ENCODE measurements around the gene MID2. TPM values are rescaled to one million over a fixed set of nuclear protein-coding genes. Genes with fewer than 3 reads are reported as not detected.

Gene MID2
- total RNA-seq, 1 experiment from 2014 or later, result 5.1 TPM

- H3K79me2 ChIP-seq (ENCODE audit: insufficient read depth, low read length), result no peaks in the 10 kb centered on the region
- no peaks in the 10 kb centered on the region for H3K36me3 ChIP-seq (ENCODE audit: control insufficient read depth in 1 of 2, insufficient read depth in 2 of 2, low read length in 2 of 2)
- no peaks in the 10 kb centered on the region for H4K20me1 ChIP-seq (ENCODE audit: insufficient read depth)
- ChIA-PET RAD21 (ENCODE audit: low non-redundant PET in 1 of 2, low total read pairs in 2 of 2, uncharacterized antibody in 2 of 2, unreplicated experiment in 2 of 2) (no interaction called here), CTCF (no interaction called here), POLR2A (no interaction called here)
- no peak overlapping the region for H3K9ac ChIP-seq (ENCODE audit: low read length)
- DNase-seq (ENCODE audit: low read depth, low spot score) (no peak), ATAC-seq (no peak)
- BruUV-seq (replicated peaks), result no TSS peak
- TF ChIP-seq TCF7L2 (IDR thresholded peaks at IDR 0.05; ENCODE audit: borderline replicate concordance, extremely low read depth, insufficient read depth, insufficient read length) (no peak), REST (IDR thresholded peaks at IDR 0.05; ENCODE audit: low read depth) (no peak)
- H3K4me3 ChIP-seq (replicated peaks in 1 of 2; ENCODE audit: low read depth in 1 of 2, low read length in 2 of 2), result no peak overlapping the region
- no peaks in the 10 kb centered on the region for H3K27me3 ChIP-seq (ENCODE audit: insufficient read depth, low read length)
- intact Hi-C loops (cut with micrococcal nuclease), result no loop called here
- H3K9me3 ChIP-seq (ENCODE audit: control insufficient read depth in 1 of 2, insufficient read depth in 1 of 2, low read depth in 1 of 2, low read length in 2 of 2), result no peaks in the 10 kb centered on the region
- H3K9me2 ChIP-seq (ENCODE audit: insufficient read depth), result no peaks in the 10 kb centered on the region
- no peak overlapping the region for H3K27ac ChIP-seq (ENCODE audit: low read depth, low read length)
- no peak overlapping the region for H2AFZ ChIP-seq (ENCODE audit: low read depth, low read length, poor library complexity, severe bottlenecking)
- no peaks in the 10 kb centered on the region for H3K4me1 ChIP-seq (ENCODE audit: control insufficient read depth in 1 of 2, insufficient read depth in 2 of 2, low read length in 2 of 2)
- H3K4me2 ChIP-seq (ENCODE audit: low read length), result no peak overlapping the region
Observed at GRCh38 chrX:107924136-107924746, 98.6 kb downstream of the MID2 start.

GRCh38 chrX:107934262-107934661 lies 108.6 kb downstream of the MID2 start:
- no peak overlapping the region for H3K4me3 ChIP-seq (replicated peaks in 1 of 2; ENCODE audit: low read depth in 1 of 2, low read length in 2 of 2)
- DNase-seq (ENCODE audit: low read depth, low spot score) (no peak), ATAC-seq (no peak)
- H3K36me3 ChIP-seq (ENCODE audit: control insufficient read depth in 1 of 2, insufficient read depth in 2 of 2, low read length in 2 of 2), result no peaks in the 10 kb centered on the region
- H3K27me3 ChIP-seq (ENCODE audit: insufficient read depth, low read length), result no peaks in the 10 kb centered on the region
- ChIA-PET RAD21 (ENCODE audit: low non-redundant PET in 1 of 2, low total read pairs in 2 of 2, uncharacterized antibody in 2 of 2, unreplicated experiment in 2 of 2) (no interaction called here), POLR2A (no interaction called here), CTCF (no interaction called here)
- H3K79me2 ChIP-seq (ENCODE audit: insufficient read depth, low read length), result no peaks in the 10 kb centered on the region
- no peak overlapping the region for H3K4me2 ChIP-seq (ENCODE audit: low read length)
- no TSS peak for BruUV-seq (replicated peaks)
- no peak overlapping the region for H3K27ac ChIP-seq (ENCODE audit: low read depth, low read length)
- H4K20me1 ChIP-seq (ENCODE audit: insufficient read depth), result no peaks in the 10 kb centered on the region
- H3K9me3 ChIP-seq (ENCODE audit: control insufficient read depth in 1 of 2, insufficient read depth in 1 of 2, low read depth in 1 of 2, low read length in 2 of 2), result no peaks in the 10 kb centered on the region
- H3K4me1 ChIP-seq (ENCODE audit: control insufficient read depth in 1 of 2, insufficient read depth in 2 of 2, low read length in 2 of 2), result peaks cover 0 to 8% of the 10 kb centered on the region in 2 experiments; a peak in 1 of 4 replicates
- H3K9ac ChIP-seq (ENCODE audit: low read length), result no peak overlapping the region
- no peak for TF ChIP-seq EZH2 (IDR thresholded peaks at IDR 0.05)
- TF ChIP-seq REST (IDR thresholded peaks at IDR 0.05; ENCODE audit: low read depth), result 0 out of 2 replicates have a peak, but pooled peaks have one; percentile 5
- TF ChIP-seq POLR2A (IDR thresholded peaks at IDR 0.05; ENCODE audit: borderline replicate concordance, extremely low read depth, insufficient read depth, insufficient read length), result no peak
- TF ChIP-seq ATF3 (IDR thresholded peaks at IDR 0.05), result no peak
- H3K9me2 ChIP-seq (ENCODE audit: insufficient read depth), result no peaks in the 10 kb centered on the region
- intact Hi-C loops (cut with micrococcal nuclease), result no loop called here
- no peak overlapping the region for H2AFZ ChIP-seq (ENCODE audit: low read depth, low read length, poor library complexity, severe bottlenecking)

All from HCT116 (cell line).